IMR-90 (cell line): ENCODE results near the gene P2RY2. TPM values are rescaled to one million over a fixed set of nuclear protein-coding genes. Genes with fewer than 3 reads are reported as not detected.

Experiments used
- ATAC-seq: fragments of 200-7000 bp; cut with Tn5 transposase; 2 replicates; pipeline ENCODE4 v1.9.1; 2020; ENCODE audit warnings: low read depth, mild to moderate bottlenecking, moderate library complexity
- BruUV-seq: library from RNA; stranded (reverse); fragments of 400-500 nt; replicated peaks from 2 replicates; lab custom pipeline; 2021; lab: Mats Ljungman, UMichigan
- CTCF ChIA-PET: fragments of 300-600 bp; formaldehyde crosslinking; extraction: SDS; loops from one replicate; lab custom pipeline; 2021; ENCODE audit warnings: antibody characterized with exemption; lab: Yijun Ruan, JAX
- POLR2A ChIA-PET: fragments of 300-600 bp; sonication (Branson Sonifier 250); formaldehyde crosslinking; loops from one replicate; lab custom pipeline; 2022; ENCODE audit warnings: antibody characterized with exemption; ENCODE audit not compliant: unreplicated experiment; lab: Charles Lee
- DNase-seq: peaks from one replicate; pipeline ENCODE4 v3.0.0; 2013
- H2AFZ ChIP-seq: replicated peaks from 2 replicates; pipeline ENCODE3; 2013; ENCODE audit warnings: low read length, mild to moderate bottlenecking; ENCODE audit not compliant: poor library complexity
- H2AK5ac ChIP-seq: 2 replicates; pipeline ENCODE4 v1.6.1; 2013; ENCODE audit warnings: low read depth, low read length, inconsistent platforms
- H2AK9ac ChIP-seq: replicated peaks from 2 replicates; pipeline ENCODE3; 2013; ENCODE audit warnings: mild to moderate bottlenecking, low read depth, low read length, moderate library complexity; ENCODE audit not compliant: poor library complexity
- H2BK120ac ChIP-seq: 2 replicates; pipeline ENCODE4 v1.6.1; 2013; ENCODE audit warnings: low read depth, low read length, inconsistent platforms
- H2BK15ac ChIP-seq: 3 replicates; pipeline ENCODE4 v1.6.1; 2013; ENCODE audit warnings: low read depth, low read length, inconsistent platforms
- H2BK20ac ChIP-seq: 2 replicates; pipeline ENCODE4 v1.6.1; 2013; ENCODE audit warnings: low read depth, mild to moderate bottlenecking, inconsistent platforms, low read length, moderate library complexity
- H2BK5ac ChIP-seq: 2 replicates; pipeline ENCODE4 v1.6.1; 2013; ENCODE audit warnings: mild to moderate bottlenecking, low read depth, low read length, inconsistent platforms; ENCODE audit not compliant: poor library complexity, severe bottlenecking
- H3K14ac ChIP-seq: replicated peaks from 2 replicates; pipeline ENCODE4 v1.6.1; 2013; ENCODE audit warnings: low read depth, low read length, inconsistent platforms
- H3K18ac ChIP-seq: 2 replicates; pipeline ENCODE4 v1.6.1; 2013; ENCODE audit warnings: low read depth, low read length, control low read depth
- H3K23ac ChIP-seq: 2 replicates; pipeline ENCODE4 v1.6.1; 2013; ENCODE audit warnings: low read depth, low read length, inconsistent platforms
- H3K27ac ChIP-seq: 2 replicates; pipeline ENCODE4 v1.5.1; 2013; ENCODE audit warnings: mild to moderate bottlenecking, control low read depth, low read length; ENCODE audit not compliant: insufficient read depth
- H3K27me3 ChIP-seq: 2 replicates; pipeline ENCODE4 v1.6.1; 2013; ENCODE audit warnings: low read length; ENCODE audit not compliant: control insufficient read depth, insufficient read depth
- H3K36me3 ChIP-seq: 2 replicates; pipeline ENCODE4 v1.6.1; 2013; ENCODE audit warnings: low read length, mixed read lengths; ENCODE audit not compliant: control insufficient read depth, insufficient read depth
- H3K4ac ChIP-seq: 2 replicates; pipeline ENCODE4 v1.6.1; 2013; ENCODE audit warnings: low read depth, low read length, inconsistent platforms
- H3K4me1 ChIP-seq: 2 replicates; pipeline ENCODE4 v1.6.1; 2013; ENCODE audit warnings: low read length, mixed read lengths; ENCODE audit not compliant: control insufficient read depth, insufficient read depth
- H3K4me2 ChIP-seq: 2 replicates; pipeline ENCODE4 v1.6.1; 2013; ENCODE audit warnings: low read depth, mild to moderate bottlenecking, control low read depth, low read length, moderate library complexity
- H3K4me3 ChIP-seq: 2 replicates; pipeline ENCODE4 v1.5.1; 2013; ENCODE audit warnings: low read depth, mild to moderate bottlenecking, control low read depth, low read length, moderate library complexity; ENCODE audit not compliant: insufficient read depth
- H3K56ac ChIP-seq: 2 replicates; pipeline ENCODE4 v1.6.1; 2013; ENCODE audit warnings: low read length, inconsistent platforms; ENCODE audit not compliant: insufficient read depth; ENCODE audit errors: extremely low read depth
- H3K79me1 ChIP-seq, 2 experiments: 2 replicates each; pipeline ENCODE4 v1.6.1; 2013; ENCODE audit warnings: low read length in 2 of 2, inconsistent platforms in 1 of 2, low read depth in 1 of 2
- H3K9ac ChIP-seq: 2 replicates; pipeline ENCODE4 v1.6.1; 2013; ENCODE audit warnings: low read depth, low read length, control low read depth
- H3K9me1 ChIP-seq: 2 replicates; pipeline ENCODE4 v1.6.1; 2013; ENCODE audit warnings: low read length, inconsistent platforms; ENCODE audit not compliant: insufficient read depth
- H3K9me3 ChIP-seq: 2 replicates; pipeline ENCODE4 v1.6.1; 2013; ENCODE audit warnings: low read length; ENCODE audit not compliant: control insufficient read depth, insufficient read depth
- H4K20me1 ChIP-seq: 2 replicates; pipeline ENCODE4 v1.6.1; 2013; ENCODE audit warnings: low read length, inconsistent platforms; ENCODE audit not compliant: insufficient read depth
- H4K5ac ChIP-seq: 2 replicates; pipeline ENCODE4 v1.6.1; 2013; ENCODE audit warnings: mild to moderate bottlenecking, low read depth, low read length, control low read depth
- H4K8ac ChIP-seq, 2 experiments: 2 replicates each; pipeline ENCODE4 v1.6.1; 2013; ENCODE audit warnings: low read depth in 2 of 2, low read length in 2 of 2, control low read depth in 1 of 2, inconsistent platforms in 1 of 2
- H4K91ac ChIP-seq: 2 replicates; pipeline ENCODE4 v1.6.1; 2013; ENCODE audit warnings: low read depth, low read length, inconsistent platforms; ENCODE audit not compliant: insufficient read depth
- BHLHE40 ChIP-seq: fragments of 150-350 bp; IDR thresholded peaks from 2 replicates; pipeline ENCODE4 v1.6.1; 2016; ENCODE audit warnings: mild to moderate bottlenecking, low read depth, low read length
- CEBPB ChIP-seq: IDR thresholded peaks from 2 replicates; pipeline ENCODE4 v1.6.1; 2012; ENCODE audit warnings: low read depth, low read length, improper control_type of control experiment
- CHD1 ChIP-seq: IDR thresholded peaks from 2 replicates; pipeline ENCODE4 v1.6.1; 2012; ENCODE audit warnings: low read depth, low read length, improper control_type of control experiment
- FOS ChIP-seq: fragments of 150-350 bp; IDR thresholded peaks from 2 replicates; pipeline ENCODE4 v1.6.1; 2016; ENCODE audit warnings: low read depth, low read length
- MAFK ChIP-seq: IDR thresholded peaks from 2 replicates; pipeline ENCODE4 v1.6.1; 2012; ENCODE audit warnings: low read depth, low read length, improper control_type of control experiment
- MAZ ChIP-seq: IDR thresholded peaks from 2 replicates; pipeline ENCODE4 v1.6.1; 2012; ENCODE audit warnings: low read depth, mild to moderate bottlenecking, low read length, improper control_type of control experiment, moderate library complexity, borderline replicate concordance
- POLR2A ChIP-seq: IDR thresholded peaks from 2 replicates; pipeline ENCODE4 v1.6.1; 2012; ENCODE audit warnings: mild to moderate bottlenecking, low read depth, low read length
- RAD21 ChIP-seq: IDR thresholded peaks from 2 replicates; pipeline ENCODE4 v1.6.1; 2012; ENCODE audit warnings: low read length, improper control_type of control experiment
- SMC3 ChIP-seq: fragments of 150-350 bp; IDR thresholded peaks from 2 replicates; pipeline ENCODE4 v1.6.1; 2016; ENCODE audit warnings: low read depth, mild to moderate bottlenecking, antibody characterized with exemption, low read length, moderate library complexity
- USF2 ChIP-seq: fragments of 150-350 bp; IDR thresholded peaks from 2 replicates; pipeline ENCODE4 v1.6.1; 2017; ENCODE audit warnings: mild to moderate bottlenecking, antibody characterized with exemption, low read length, low read depth
- WGBS, 2 experiments: methylation state at CpG; one replicate each; pipeline versions ENCODE4 v1.1.5 to v1.1.7; 2013; ENCODE audit warnings: missing lambda C conversion rate in 2 of 2; ENCODE audit not compliant: insufficient read length in 1 of 2; ENCODE audit errors: extremely low coverage in 2 of 2; 5-methylcytosine and 5-hydroxymethylcytosine counted together
- dilution Hi-C: fragments of 300-500 bp; cut with HindIII; formaldehyde crosslinking; loops from one replicate; pipeline ENCODE4 v1.14.3; 2018; ENCODE audit warnings: low sequenced_read_pairs; ENCODE audit not compliant: unreplicated experiment
- in situ Hi-C: fragments of 300-500 bp; cut with MboI; formaldehyde crosslinking; loops from 3 replicates; pipeline ENCODE4 v1.14.3; 2019; ENCODE audit warnings: low sequenced_read_pairs, inconsistent platforms, mixed read lengths
- intact Hi-C: fragments of 100-400 bp; cut with micrococcal nuclease; formaldehyde crosslinking; loops from 2 replicates; pipeline ENCODE4 v1.10.0; 2022
- polyA plus RNA-seq, 3 experiments: library from polyadenylated mRNA; depleted of rRNA; stranded (reverse); fragments of >200 nt; gene quantifications; 2 replicates each; pipeline ENCODE4 v1.2.3, GENCODE V29; 2012; ENCODE audit warnings: low replicate concordance in 1 of 3
- total RNA-seq: library from RNA; depleted of rRNA; stranded (reverse); fragments of >200 nt; gene quantifications from 2 replicates; pipeline ENCODE4 v1.2.3, GENCODE V29; 2012
- TF ChIP-seq, protein P1 (sequence below): conservative IDR thresholded peaks from 2 replicates; pipeline ENCODE4 v1.5.1; 2012; ENCODE audit warnings: mild to moderate bottlenecking, low read depth, low read length, improper control_type of control experiment

Gene P2RY2
- total and polyA plus RNA-seq, 2 of the 4 experiments (the other 2 are of a cell fraction) = not detected

DNA sequence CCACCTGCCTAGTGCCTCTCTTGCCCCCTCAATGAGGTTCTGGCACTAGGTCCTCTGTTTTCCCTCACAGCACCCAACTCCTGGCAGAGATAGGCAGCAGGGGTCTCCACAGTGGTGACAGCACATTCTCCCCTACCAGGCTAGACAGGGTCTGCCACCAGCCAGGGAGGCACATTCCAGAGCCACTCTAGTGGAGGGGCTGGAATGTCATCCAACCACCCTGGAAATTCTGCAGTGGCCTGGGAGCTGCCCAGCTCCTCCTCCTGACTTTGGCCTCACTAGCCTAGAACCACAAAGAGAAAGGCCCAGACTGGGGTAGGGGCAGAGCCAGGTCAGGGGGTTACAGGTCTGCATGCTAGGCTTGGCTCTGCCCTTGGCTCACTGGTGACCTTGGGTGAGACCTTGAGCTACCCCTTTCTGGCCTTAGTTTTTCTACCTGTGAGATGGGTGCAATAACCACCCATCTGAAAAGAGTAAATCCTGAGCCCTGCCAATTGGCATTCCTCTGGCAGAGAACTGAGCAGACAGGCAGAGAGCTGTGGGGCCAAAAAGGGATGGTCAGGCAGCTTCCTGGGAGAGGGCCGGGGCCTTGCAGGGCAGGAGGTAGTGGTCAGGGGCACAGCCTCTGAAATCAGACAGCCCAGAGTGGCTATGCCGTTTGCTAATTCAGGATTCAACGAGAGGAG lies 7.1 kb downstream of the P2RY2 start:
- no peak overlapping the region for H3K14ac ChIP-seq
- no peaks in the 10 kb centered on the region for H3K36me3 ChIP-seq
- no peak overlapping the region for H4K5ac ChIP-seq
- H3K9me3 ChIP-seq = no peaks in the 10 kb centered on the region
- no peak overlapping the region for H3K4ac ChIP-seq
- no peak overlapping the region for H2BK20ac ChIP-seq
- no peak overlapping the region for H4K8ac ChIP-seq
- no peak overlapping the region for H2AFZ ChIP-seq
- no peak overlapping the region for H3K4me2 ChIP-seq
- no peak overlapping the region for H3K4me3 ChIP-seq
- in situ Hi-C loops (no loop called here), dilution Hi-C loops (no loop called here), intact Hi-C loops (no loop called here)
- H3K18ac ChIP-seq = no peak overlapping the region
- ATAC-seq (no peak), DNase-seq (no peak)
- no peak overlapping the region for H2AK5ac ChIP-seq
- H3K4me1 ChIP-seq = peaks cover 8% of the 10 kb centered on the region; the same call in 1 of the 2 replicates
- TF ChIP-seq, protein P1, sequence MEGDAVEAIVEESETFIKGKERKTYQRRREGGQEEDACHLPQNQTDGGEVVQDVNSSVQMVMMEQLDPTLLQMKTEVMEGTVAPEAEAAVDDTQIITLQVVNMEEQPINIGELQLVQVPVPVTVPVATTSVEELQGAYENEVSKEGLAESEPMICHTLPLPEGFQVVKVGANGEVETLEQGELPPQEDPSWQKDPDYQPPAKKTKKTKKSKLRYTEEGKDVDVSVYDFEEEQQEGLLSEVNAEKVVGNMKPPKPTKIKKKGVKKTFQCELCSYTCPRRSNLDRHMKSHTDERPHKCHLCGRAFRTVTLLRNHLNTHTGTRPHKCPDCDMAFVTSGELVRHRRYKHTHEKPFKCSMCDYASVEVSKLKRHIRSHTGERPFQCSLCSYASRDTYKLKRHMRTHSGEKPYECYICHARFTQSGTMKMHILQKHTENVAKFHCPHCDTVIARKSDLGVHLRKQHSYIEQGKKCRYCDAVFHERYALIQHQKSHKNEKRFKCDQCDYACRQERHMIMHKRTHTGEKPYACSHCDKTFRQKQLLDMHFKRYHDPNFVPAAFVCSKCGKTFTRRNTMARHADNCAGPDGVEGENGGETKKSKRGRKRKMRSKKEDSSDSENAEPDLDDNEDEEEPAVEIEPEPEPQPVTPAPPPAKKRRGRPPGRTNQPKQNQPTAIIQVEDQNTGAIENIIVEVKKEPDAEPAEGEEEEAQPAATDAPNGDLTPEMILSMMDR = no peak
- TF ChIP-seq FOS = no peak
- no peak for TF ChIP-seq POLR2A
- no peak for TF ChIP-seq SMC3
- TF ChIP-seq CHD1 = no peak
- TF ChIP-seq USF2 = no peak
- no peak for TF ChIP-seq MAFK
- TF ChIP-seq CEBPB = no peak
- no peak for TF ChIP-seq RAD21
- no peak for TF ChIP-seq BHLHE40
- no peak for TF ChIP-seq MAZ
- no peak overlapping the region for H2BK5ac ChIP-seq
- ChIA-PET POLR2A (no interaction called here), CTCF (no interaction called here)
- H2BK120ac ChIP-seq = no peak overlapping the region
- no peak overlapping the region for H2BK15ac ChIP-seq
- no peak overlapping the region for H4K91ac ChIP-seq
- no peak overlapping the region for H3K56ac ChIP-seq
- BruUV-seq = no TSS peak
- H3K27ac ChIP-seq = no peak overlapping the region
- no peaks in the 10 kb centered on the region for H4K20me1 ChIP-seq
- H3K27me3 ChIP-seq = peaks cover 61% of the 10 kb centered on the region
- H3K9me1 ChIP-seq = no peaks in the 10 kb centered on the region; the same call in 1 of the 2 replicates
- WGBS, 2 experiments = 58% methylated on average over 2 of the region's 3 CpGs; no CpG with 5 or more reads in 1 of the 2 experiments
- H3K9ac ChIP-seq = no peak overlapping the region
- H2AK9ac ChIP-seq = no peak overlapping the region
- no peak overlapping the region for H3K23ac ChIP-seq
- no peaks in the 10 kb centered on the region for H3K79me1 ChIP-seq
